GM18861 (cell line): ENCODE data around the gene SETD1A.

ENCODE experiments used
- ATAC-seq: cut with Tn5 transposase; IDR thresholded peaks from one replicate; pipeline ENCODE4 v1.9.1; 2021; ENCODE audit not compliant: unreplicated experiment

SETD1A gene

GRCh38 chr16:30953111-30953510 lies 4.4 kb upstream of the SETD1A start:
- no peak for ATAC-seq

- ATAC-seq: no peak
These were observed 3.9 kb upstream of the SETD1A start for GRCh38 chr16:30953511-30954124.

GRCh38 chr16:30954993-30955392 lies 2.6 kb upstream of the SETD1A start:
- ATAC-seq: no peak

GRCh38 chr16:30956601-30957455 lies 726 bp upstream of the SETD1A start:
- ATAC-seq: no peak

- peak; percentile 15 for ATAC-seq
These were observed 873 bp downstream of the SETD1A start for GRCh38 chr16:30958175-30959079.

- ATAC-seq: no peak
These were observed 3.8 kb downstream of the SETD1A start for GRCh38 chr16:30961384-30961783.

- ATAC-seq: no peak
These were observed 6.5 kb downstream of the SETD1A start for GRCh38 chr16:30963925-30964511.

GRCh38 chr16:30964574-30965226 lies 7.1 kb downstream of the SETD1A start:
- ATAC-seq: no peak

GRCh38 chr16:30965436-30965835 lies 7.9 kb downstream of the SETD1A start:
- ATAC-seq: no peak

- ATAC-seq: no peak
These were observed 8.6 kb downstream of the SETD1A start for GRCh38 chr16:30966033-30966619.

GRCh38 chr16:30967795-30968194 lies 10.2 kb downstream of the SETD1A start:
- no peak for ATAC-seq

- no peak for ATAC-seq
These were observed 11.8 kb downstream of the SETD1A start for GRCh38 chr16:30969246-30969842.

GRCh38 chr16:30971298-30971697 lies 13.7 kb downstream of the SETD1A start:
- ATAC-seq: no peak

- ATAC-seq: no peak
These were observed 15.3 kb downstream of the SETD1A start for GRCh38 chr16:30972872-30973271.

GRCh38 chr16:30974348-30974747 lies 16.8 kb downstream of the SETD1A start:
- ATAC-seq: no peak

- ATAC-seq: no peak
These were observed 18.9 kb downstream of the SETD1A start for GRCh38 chr16:30976486-30976885.

GRCh38 chr16:30977502-30977901 lies 19.9 kb downstream of the SETD1A start:
- ATAC-seq: no peak

- ATAC-seq: no peak
These were observed 21.8 kb downstream of the SETD1A start for GRCh38 chr16:30979170-30980022.

GRCh38 chr16:30980023-30980371 lies 22.4 kb downstream of the SETD1A start:
- no peak for ATAC-seq
